Suppressor macrophage (primary cell): ENCODE results near the gene CTRL.

Experiments used
- DNase-seq, 4 experiments: peaks; one replicate each; pipeline ENCODE4 v3.0.0-alpha.2; 2020 to 2022

The CTRL gene

GRCh38 chr16:67962135-67962534 is 30.5 kb upstream of the CTRL start:
- no peak for DNase-seq

- DNase-seq: no peak
Observed at GRCh38 chr16:67961551-67961957, 29.9 kb upstream of the CTRL start.

DNA sequence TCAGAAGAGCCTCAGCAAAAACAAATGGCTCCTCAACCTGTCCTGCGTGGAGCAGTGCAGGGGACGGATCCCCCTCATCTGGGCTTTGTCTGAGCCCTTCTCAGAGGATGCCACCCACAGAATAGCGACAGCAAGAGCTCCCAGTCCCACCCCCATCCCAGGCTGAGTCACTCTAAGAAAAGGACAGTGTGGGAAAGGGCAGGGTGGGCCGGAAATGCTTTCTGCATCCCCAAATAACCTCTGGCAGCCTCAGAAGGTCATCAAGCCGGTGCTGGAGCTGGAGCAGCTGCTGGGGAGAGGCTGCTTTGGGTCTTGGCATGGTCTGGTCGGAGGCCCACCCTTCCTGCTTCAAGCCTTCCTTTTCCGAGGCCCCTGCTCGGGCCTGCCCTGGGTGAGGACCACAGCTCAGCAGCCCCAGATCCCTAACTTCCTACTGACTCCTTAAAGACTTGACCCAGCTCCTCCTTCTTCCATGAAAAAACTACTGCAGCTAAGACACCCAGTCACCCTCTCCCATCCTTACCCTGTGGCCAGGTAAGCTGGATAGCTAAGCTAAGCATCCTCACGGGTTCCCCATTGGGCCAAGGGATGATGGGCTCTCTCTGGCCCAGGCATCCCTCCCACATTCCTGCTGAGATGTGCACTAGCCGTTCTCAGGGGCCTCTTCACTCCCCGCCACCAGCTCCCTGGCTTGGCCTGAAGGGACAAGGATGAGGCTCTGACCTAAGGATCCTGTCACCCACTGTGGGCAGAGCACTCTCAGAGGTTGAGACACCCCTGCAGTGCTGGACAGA is 28.1 kb upstream of the CTRL start:
- no peak for DNase-seq

GRCh38 chr16:67957622-67958021 is 26.0 kb upstream of the CTRL start:
- DNase-seq: no peak

GRCh38 chr16:67954421-67955196 is 22.9 kb upstream of the CTRL start:
- DNase-seq: no peak

DNA sequence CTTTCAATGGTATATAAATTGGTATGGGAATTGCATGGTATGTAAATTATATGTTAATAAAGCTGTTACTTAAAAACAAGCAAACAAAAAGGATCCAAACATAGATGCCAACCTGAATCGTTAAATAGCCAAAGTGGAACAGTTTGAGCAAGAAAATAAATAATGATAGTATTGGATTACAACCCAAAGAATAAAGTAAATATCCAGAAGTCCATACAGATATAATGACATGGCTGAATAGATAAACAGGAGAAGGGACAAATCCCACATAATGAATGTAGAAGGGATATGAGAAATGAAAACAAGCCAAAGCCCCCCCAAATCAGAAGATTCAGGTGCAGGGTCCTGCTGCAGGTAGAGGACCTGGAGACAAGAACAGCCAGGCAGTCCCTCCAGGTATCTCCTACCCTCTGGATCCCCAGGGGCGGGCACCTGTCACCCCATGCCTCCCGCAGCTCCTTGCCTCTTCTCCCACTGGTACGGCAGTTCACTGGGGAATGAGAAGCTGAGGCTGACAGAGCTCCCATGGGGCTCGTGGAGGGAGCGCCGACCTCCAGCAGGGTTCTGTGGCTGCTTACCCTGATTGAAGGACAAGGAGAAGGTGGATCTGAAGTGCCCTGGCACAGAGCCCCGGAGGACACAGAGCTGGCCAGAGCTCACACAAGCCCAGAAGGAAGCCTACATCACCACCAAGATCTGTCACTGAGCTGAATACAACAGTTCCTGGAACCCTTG is 22.1 kb upstream of the CTRL start:
- DNase-seq: no peak

GRCh38 chr16:67951485-67951884 is 19.8 kb upstream of the CTRL start:
- DNase-seq: no peak

GRCh38 chr16:67950335-67950843 is 18.7 kb upstream of the CTRL start:
- no peak for DNase-seq

GRCh38 chr16:67949645-67950044 is 18.0 kb upstream of the CTRL start:
- no peak for DNase-seq

DNA sequence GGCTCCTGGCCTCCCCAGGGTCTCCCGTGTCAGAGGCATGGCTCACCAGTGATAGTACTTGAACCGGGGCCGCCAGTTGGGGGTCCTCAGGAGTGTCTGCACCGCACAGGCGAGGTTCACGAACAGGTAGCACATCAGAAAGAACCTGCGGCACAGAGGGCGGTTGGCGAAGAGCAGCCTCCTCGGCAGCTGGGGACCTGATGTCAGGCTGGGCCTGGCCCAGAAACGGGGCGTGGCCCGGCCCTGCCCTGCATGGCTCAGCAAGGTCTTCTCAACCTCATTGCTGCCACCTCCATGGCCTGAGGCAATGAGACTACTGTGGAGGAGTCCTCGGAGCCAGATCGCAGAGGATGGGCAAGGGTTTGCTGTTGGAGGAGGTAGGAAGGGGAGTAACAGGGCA is 16.4 kb upstream of the CTRL start:
- DNase-seq: no peak

DNA sequence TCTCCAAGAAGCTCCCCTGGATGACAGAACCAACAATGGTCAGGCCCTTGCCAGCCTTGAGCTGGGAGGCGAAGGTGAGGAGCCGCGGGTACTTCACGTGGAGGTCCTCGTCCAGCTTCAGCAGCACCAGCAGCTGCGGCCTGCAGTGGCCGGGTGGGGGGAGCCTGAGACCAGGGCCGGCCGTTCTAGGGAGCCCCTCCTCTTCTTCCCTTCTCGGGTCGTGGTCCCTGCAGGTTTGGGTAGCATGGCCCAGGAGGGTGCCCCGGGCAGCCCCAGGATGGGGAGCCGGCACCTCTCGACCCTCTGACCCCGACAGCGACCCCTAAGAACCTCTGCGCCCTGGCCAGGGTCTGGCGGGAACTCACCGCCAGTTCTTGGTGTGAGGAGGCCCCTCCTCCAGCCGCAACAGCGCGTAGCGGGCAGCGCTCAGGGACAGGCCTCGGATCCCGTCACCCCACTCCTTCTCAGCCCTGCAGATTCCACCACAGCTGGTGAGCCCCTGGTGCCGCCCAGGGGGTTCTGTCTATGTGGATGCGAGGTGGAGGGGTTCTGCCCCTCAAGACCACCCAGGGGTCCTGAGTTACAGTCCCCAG is 15.4 kb upstream of the CTRL start:
- no peak for DNase-seq

- no peak for DNase-seq
Observed at GRCh38 chr16:67946128-67946569, 14.5 kb upstream of the CTRL start.

GRCh38 chr16:67945392-67945933 is 13.8 kb upstream of the CTRL start:
- DNase-seq: no peak

GRCh38 chr16:67944690-67945391 is 13.2 kb upstream of the CTRL start:
- DNase-seq: no peak

GRCh38 chr16:67943619-67944504 is 12.2 kb upstream of the CTRL start, which contains the start of gene LCAT:
TSS of gene LCAT (minus strand) at chr16:67944120. CDS start at chr16:67944101, 19 bp downstream.
- DNase-seq: no peak

GRCh38 chr16:67943256-67943618 is 11.6 kb upstream of the CTRL start:
- no peak for DNase-seq

DNA sequence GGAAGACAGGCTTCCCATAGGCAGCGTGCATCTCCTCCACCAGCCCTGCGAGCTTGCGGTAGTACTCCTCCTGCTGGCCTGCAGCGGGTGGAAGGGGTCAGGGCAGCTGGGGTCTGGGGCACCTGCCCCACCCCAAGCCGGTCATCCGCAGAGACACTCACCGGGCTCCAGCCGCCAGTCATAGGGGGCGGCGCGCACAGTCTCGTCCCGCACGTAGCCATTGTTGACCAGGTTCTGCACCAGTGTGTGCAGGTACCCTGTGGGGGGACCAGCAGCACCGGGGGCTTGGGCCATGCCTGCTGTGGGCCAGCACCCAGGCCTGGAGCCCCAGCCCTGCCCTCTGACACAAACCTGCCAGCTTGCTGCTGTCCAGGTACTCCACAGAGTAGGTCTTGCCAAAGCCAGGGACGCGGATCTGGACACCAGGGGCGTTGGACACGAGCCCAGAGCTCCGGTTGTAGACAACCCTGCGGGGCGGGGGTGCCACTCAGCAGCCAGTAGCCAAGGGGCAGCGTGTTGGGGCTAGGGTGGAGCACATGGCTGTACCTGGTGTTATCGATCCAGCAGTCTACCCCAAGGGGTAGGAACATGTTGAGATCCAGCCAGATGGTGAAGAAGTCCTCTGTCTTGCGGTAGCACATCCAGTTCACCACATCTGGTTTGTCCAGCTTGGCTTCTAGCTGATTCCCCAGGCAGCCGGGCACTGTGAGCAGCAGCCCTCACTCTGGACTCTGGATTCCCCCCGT is 11.0 kb upstream of the CTRL start:
- DNase-seq: no peak

GRCh38 chr16:67942200-67942509 is 10.5 kb upstream of the CTRL start:
- peak; percentile 31 to 59 (median 48) for DNase-seq

GRCh38 chr16:67941469-67942199 is 10.0 kb upstream of the CTRL start:
- no peak for DNase-seq
